Lower lobe of right lung (tissue), 2 donors: ENCODE measurements around the gene HOXA3. TPM values are rescaled to one million over a fixed set of nuclear protein-coding genes. Genes with fewer than 3 reads are reported as not detected.
A peak's percentile ranks its signal among the peaks of the same experiment; 100 is the strongest.

Experiments used
- ATAC-seq, 2 donors: fragments of 200-7000 bp; cut with Tn5 transposase; one replicate each; pipeline ENCODE4 v1.9.1; 2020 to 2022; ENCODE audit warnings: mild to moderate bottlenecking in 2 of 2, moderate library complexity in 2 of 2
- DNase-seq: peaks from one replicate; pipeline ENCODE4 v3.0.0-alpha.2; 2020
- H3K27ac ChIP-seq: fragments of 200-600 bp; one replicate; pipeline ENCODE4 v1.8.0; 2022
- H3K27me3 ChIP-seq: fragments of 200-600 bp; one replicate; pipeline ENCODE4 v1.8.0; 2022; ENCODE audit warnings: low read depth
- H3K36me3 ChIP-seq: fragments of 200-600 bp; one replicate; pipeline ENCODE4 v1.8.0; 2022; ENCODE audit warnings: mild to moderate bottlenecking
- H3K4me1 ChIP-seq: fragments of 200-600 bp; one replicate; pipeline ENCODE4 v1.8.0; 2022
- H3K4me3 ChIP-seq: fragments of 200-600 bp; one replicate; pipeline ENCODE4 v1.8.0; 2022; ENCODE audit warnings: mild to moderate bottlenecking
- H3K9me3 ChIP-seq: fragments of 200-600 bp; one replicate; pipeline ENCODE4 v1.8.0; 2022
- intact Hi-C: fragments of 100-400 bp; cut with DNase I; formaldehyde crosslinking; loops from one replicate; pipeline ENCODE4 v1.11.0; 2022
- total RNA-seq: library from RNA; stranded (reverse); fragmentation: NEBNext Ultra II Directional; extraction: Animal tissue kit (Norgen Biotek cat#: 25700); gene quantifications from one replicate; pipeline ENCODE4 v1.2.1, GENCODE V29; 2021
- TF ChIP-seq, protein P1 (sequence below): fragments of 200-600 bp; IDR thresholded peaks from one replicate; pipeline ENCODE4 v1.8.0; 2022; ENCODE audit warnings: antibody characterized with exemption, mild to moderate bottlenecking
- donor health status: DM: no; HTN: yes; CAD: no; lungs with severe emphysema.

The HOXA3 gene
- total RNA-seq, 1 donor from 2014 or later: 4.6 TPM

DNA sequence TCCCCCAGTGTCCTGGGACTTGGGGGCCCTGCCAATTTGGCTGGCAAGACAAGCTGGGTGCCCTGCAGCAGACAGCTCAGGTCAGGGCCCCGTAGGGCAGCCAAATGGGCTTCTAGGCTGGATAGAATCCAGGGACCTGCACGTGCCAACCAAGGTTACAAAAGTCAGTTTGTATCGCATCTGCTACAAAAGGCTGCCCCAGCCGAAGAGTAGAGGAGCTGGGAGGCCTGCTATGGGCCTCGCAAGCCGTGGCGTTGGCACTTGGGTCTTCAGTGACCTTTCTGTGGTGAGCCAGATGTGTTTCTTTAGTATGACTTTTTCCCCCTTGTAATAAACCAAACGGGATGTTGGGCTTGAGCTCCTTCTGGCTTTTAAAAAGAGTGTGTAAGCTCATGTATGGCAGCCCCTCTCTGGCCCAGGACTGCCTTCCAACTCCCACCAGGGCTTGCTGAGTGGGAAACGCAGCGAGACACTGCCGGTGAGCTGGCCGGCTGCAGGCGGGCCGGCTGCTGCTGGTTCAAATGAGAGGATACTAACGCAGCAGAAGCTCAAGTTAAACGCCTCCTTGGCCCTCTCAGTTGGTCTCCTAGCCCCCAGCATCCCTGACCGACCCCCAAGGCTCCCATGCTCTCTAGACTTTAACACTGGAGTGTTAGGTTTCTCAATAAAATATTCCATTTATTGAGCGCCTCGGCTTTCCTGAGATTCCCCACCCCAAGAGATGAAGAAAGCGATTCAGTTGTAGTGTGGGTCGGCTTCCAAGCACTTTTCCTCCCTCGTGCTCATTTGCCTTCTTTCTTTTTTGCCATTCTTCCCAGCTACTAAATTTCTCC, 24.8 kb upstream of the HOXA3 start:
- Histone ChIP-seq H3K4me3 (no peak overlapping the region), H3K36me3 (no peaks in the 10 kb centered on the region), H3K9me3 (no peaks in the 10 kb centered on the region), H3K4me1 (peaks cover 32% of the 10 kb centered on the region), H3K27me3 (peaks cover 99% of the 10 kb centered on the region), H3K27ac (no peak overlapping the region)
- ATAC-seq (no peak), DNase-seq (peak; percentile 34)
- TF ChIP-seq, protein P1, sequence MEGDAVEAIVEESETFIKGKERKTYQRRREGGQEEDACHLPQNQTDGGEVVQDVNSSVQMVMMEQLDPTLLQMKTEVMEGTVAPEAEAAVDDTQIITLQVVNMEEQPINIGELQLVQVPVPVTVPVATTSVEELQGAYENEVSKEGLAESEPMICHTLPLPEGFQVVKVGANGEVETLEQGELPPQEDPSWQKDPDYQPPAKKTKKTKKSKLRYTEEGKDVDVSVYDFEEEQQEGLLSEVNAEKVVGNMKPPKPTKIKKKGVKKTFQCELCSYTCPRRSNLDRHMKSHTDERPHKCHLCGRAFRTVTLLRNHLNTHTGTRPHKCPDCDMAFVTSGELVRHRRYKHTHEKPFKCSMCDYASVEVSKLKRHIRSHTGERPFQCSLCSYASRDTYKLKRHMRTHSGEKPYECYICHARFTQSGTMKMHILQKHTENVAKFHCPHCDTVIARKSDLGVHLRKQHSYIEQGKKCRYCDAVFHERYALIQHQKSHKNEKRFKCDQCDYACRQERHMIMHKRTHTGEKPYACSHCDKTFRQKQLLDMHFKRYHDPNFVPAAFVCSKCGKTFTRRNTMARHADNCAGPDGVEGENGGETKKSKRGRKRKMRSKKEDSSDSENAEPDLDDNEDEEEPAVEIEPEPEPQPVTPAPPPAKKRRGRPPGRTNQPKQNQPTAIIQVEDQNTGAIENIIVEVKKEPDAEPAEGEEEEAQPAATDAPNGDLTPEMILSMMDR: no peak
- intact Hi-C loops: no loop called here

DNA sequence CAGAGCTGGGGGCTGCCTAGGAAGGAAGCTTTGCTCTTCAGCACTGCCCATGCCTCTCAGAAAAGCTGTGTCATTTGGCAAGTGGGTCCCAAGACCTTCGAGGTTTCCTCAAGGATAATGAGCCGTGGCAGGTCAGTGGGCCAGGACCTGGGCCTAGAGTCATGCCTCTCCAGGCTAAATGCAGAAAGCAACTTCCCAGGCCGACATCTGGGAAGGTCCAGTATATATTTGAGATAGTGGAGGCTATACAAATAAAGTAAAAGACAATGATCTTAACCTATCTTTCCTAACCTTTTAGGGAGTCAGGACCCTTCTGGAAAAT, 24.1 kb upstream of the HOXA3 start:
- Histone ChIP-seq H3K9me3 (no peaks in the 10 kb centered on the region), H3K27me3 (peaks cover 99% of the 10 kb centered on the region), H3K4me1 (peaks cover 36% of the 10 kb centered on the region), H3K4me3 (no peak overlapping the region), H3K27ac (no peak overlapping the region), H3K36me3 (no peaks in the 10 kb centered on the region)
- intact Hi-C loops: no loop called here
- TF ChIP-seq, protein P1: no peak
- DNase-seq (no peak), ATAC-seq (no peak)

DNA sequence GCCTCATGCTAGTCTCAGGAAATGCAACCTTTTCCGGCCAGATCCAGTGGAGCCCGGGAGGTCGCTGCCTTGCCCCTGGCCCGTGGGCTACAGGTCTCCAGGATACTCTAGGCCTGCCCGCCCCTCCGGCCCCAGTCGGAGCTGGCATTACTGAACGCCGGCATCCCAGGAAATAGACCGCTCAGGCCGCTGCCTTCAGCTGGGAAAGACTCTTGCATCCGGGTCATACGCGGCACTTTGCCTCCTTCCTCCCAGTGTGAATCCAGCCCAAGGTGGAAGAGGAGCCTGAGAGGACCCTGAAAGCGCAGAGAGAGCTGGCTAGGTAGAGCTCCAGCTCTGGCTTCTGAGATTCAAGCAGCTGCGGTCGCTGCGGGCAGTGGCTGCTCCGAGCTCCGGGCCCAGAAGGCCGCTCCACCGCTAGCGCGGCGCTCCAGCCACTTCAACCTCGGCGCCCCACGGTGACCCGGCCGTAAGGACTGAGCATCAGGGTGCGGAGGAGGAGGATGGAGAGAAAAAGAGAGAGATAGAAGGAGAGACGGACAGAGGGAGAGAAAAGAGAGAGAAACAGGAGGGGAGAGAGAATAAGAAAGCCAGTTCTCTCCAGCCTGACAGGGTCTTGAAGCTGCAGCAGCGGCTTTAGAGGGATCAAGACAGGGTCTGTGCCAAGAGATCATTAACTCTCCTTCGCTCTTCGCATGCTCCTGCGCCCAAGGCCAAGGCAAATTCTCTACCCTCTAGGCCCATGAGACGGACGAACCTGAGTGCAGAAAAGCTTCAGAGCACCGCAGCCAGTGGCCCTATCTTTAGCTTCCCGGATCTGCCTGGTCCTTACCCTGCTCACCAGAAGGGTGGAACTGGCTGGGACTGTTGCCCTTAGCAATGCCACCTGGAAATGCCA, 23.5 kb upstream of the HOXA3 start:
- Histone ChIP-seq H3K4me3 (no peak overlapping the region), H3K4me1 (peaks cover 36% of the 10 kb centered on the region), H3K9me3 (no peaks in the 10 kb centered on the region), H3K27me3 (peaks cover 100% of the 10 kb centered on the region), H3K36me3 (no peaks in the 10 kb centered on the region), H3K27ac (no peak overlapping the region)
- peak; percentile 12 for DNase-seq
- TF ChIP-seq, protein P1: no peak
- no peak for ATAC-seq
- intact Hi-C loops: no loop called here

DNA sequence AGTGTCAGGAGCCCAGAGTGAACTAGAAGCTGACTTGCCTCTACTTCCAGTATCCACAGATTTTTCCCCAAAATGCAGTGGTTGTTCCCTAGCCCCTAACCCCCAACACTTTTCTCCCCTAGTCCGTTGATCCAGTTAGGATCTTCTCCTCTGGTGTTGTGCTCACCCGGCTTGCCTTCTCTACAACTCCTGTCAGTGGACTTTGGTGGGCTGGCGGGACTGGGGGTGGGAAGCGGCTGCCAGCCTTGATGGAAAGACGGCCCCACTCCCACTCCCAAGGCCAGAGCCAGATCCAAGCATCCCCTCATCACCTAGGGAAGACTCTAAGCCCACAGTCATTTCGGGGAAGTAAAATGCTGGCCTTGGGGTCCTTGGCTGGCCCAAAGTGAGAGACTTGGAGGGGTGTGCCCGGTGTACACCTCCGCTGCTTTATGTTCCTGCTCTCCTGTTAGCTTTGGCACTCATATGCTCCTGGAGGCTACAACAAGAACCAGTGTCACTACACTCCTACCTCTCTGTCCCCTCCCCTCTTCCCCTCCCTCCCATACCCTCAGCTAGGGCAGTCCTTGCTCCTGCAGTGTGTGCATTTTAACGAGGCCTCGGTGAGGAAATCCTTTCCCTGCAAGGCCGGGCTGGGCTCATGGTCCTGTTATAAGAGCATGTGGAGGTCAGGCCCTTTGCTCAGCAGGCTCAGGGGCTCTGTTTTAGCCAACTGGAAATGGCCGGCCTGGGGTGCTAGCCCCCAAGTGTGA, 22.7 kb upstream of the HOXA3 start:
- TF ChIP-seq, protein P1: no peak
- Histone ChIP-seq H3K9me3 (no peaks in the 10 kb centered on the region), H3K4me1 (peaks cover 38% of the 10 kb centered on the region), H3K27me3 (peaks cover 100% of the 10 kb centered on the region), H3K4me3 (no peak overlapping the region), H3K36me3 (no peaks in the 10 kb centered on the region), H3K27ac (no peak overlapping the region)
- intact Hi-C loops: no loop called here
- no peak for DNase-seq
- no peak for ATAC-seq
